Stimulated activated CD4-positive, alpha-beta T cell treated with anti-CD3 and anti-CD28 coated beads, Interleukin-1b, Interleukin-23, amount 100 ng/mL, for 4 hours (primary cell): ENCODE results near the gene PARVA.
"Not testable (repeated sequence)": the region's sequence is repeated elsewhere in the genome, so short reads cannot be mapped to it uniquely, and the experiment has no call there.

ENCODE experiments used
- DNase-seq, 2 donors: peaks; one replicate each; pipeline ENCODE4 v3.0.0-alpha.2; 2020; ENCODE audit warnings: low read depth in 2 of 2

PARVA gene

GRCh38 chr11:12497431-12497830 is 120.1 kb downstream of the PARVA start:
- DNase-seq: no peak

GRCh38 chr11:12499071-12499470 is 121.7 kb downstream of the PARVA start:
- DNase-seq: no peak

- DNase-seq: no peak
Measured at GRCh38 chr11:12502046-12502445, 124.7 kb downstream of the PARVA start.

GRCh38 chr11:12503039-12503484 is 125.7 kb downstream of the PARVA start:
- no peak for DNase-seq

- DNase-seq: no peak
Measured at GRCh38 chr11:12503886-12504285, 126.5 kb downstream of the PARVA start.

GRCh38 chr11:12505183-12505582 is 127.8 kb downstream of the PARVA start:
- DNase-seq: no peak

GRCh38 chr11:12506404-12506921 is 129.1 kb downstream of the PARVA start:
- no peak for DNase-seq

GRCh38 chr11:12507391-12507790 is 130.0 kb downstream of the PARVA start:
- no peak for DNase-seq

GRCh38 chr11:12508151-12508751 is 130.9 kb downstream of the PARVA start:
- no peak for DNase-seq

- DNase-seq: no peak
Measured at GRCh38 chr11:12509371-12509770, 132.0 kb downstream of the PARVA start.

- no peak for DNase-seq
Measured at GRCh38 chr11:12512132-12512531, 134.8 kb downstream of the PARVA start.

GRCh38 chr11:12512826-12513395 is 135.5 kb downstream of the PARVA start:
- no peak for DNase-seq

- no peak for DNase-seq
Measured at GRCh38 chr11:12516387-12517105, 139.2 kb downstream of the PARVA start.

- no peak for DNase-seq
Measured at GRCh38 chr11:12517306-12517705, 139.9 kb downstream of the PARVA start.

- DNase-seq: no peak
Measured at GRCh38 chr11:12517741-12518140, 140.4 kb downstream of the PARVA start.

- DNase-seq: no peak
Measured at GRCh38 chr11:12518606-12519385, 141.4 kb downstream of the PARVA start.

- no peak for DNase-seq
Measured at GRCh38 chr11:12520054-12520453, 142.7 kb downstream of the PARVA start.

- not testable (repeated sequence) for DNase-seq
Measured at GRCh38 chr11:12520576-12520975, 143.2 kb downstream of the PARVA start.

GRCh38 chr11:12523180-12523924 is 146.0 kb downstream of the PARVA start:
- no peak for DNase-seq

GRCh38 chr11:12524865-12525264 is 147.5 kb downstream of the PARVA start:
- DNase-seq: no peak

GRCh38 chr11:12525466-12526055 is 148.2 kb downstream of the PARVA start:
- no peak for DNase-seq
